GM23338 (cell line): ENCODE results near the gene SLC5A12.

Experiments
- EZH2 ChIP-seq: fragments of 200-600 bp; sonication (generic); IDR thresholded peaks from one replicate; pipeline ENCODE4 v1.8.0; 2017; ENCODE audit warnings: antibody characterized with exemption, mild to moderate bottlenecking, low read depth; ENCODE audit not compliant: unreplicated experiment
- JUNB ChIP-seq: IDR thresholded peaks from one replicate; pipeline ENCODE4 v1.6.1; 2016; ENCODE audit warnings: antibody characterized with exemption; ENCODE audit not compliant: unreplicated experiment
- POLR2AphosphoS5 ChIP-seq: IDR thresholded peaks from 2 replicates; pipeline ENCODE4 v1.6.1; 2016; ENCODE audit warnings: antibody characterized with exemption, low read depth
- TF ChIP-seq, protein P1 (sequence below), 2 experiments: fragments of 200-600 bp in 1 of 2; sonication (generic) in 1 of 2; conservative IDR thresholded peaks; 2 replicates each; pipeline versions ENCODE4 v1.5.1 to v1.6.1; 2016 to 2017; ENCODE audit warnings: antibody characterized with exemption in 2 of 2, low read depth in 2 of 2, mild to moderate bottlenecking in 2 of 2, moderate library complexity in 1 of 2

DNA sequence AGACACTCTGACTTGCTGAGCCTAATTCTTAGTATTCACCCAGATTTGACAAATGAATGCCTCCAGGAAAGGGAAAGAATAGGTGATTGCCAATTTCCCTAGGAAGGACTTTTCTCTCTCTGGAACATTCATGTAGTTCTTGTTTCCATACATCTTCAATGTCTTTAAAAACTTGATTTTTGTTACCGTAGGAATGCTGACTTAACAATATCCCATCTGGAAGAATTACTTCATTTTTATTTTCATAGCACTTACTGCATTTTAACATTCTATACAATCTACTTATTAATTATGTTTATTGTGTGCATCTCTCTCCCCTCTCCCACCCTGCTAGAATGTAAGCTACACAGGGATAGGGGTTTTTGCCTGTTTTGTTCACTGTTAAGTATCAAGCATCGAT is 66.6 kb downstream of the SLC5A12 start:
- no peak for TF ChIP-seq JUNB
- TF ChIP-seq, protein P1, sequence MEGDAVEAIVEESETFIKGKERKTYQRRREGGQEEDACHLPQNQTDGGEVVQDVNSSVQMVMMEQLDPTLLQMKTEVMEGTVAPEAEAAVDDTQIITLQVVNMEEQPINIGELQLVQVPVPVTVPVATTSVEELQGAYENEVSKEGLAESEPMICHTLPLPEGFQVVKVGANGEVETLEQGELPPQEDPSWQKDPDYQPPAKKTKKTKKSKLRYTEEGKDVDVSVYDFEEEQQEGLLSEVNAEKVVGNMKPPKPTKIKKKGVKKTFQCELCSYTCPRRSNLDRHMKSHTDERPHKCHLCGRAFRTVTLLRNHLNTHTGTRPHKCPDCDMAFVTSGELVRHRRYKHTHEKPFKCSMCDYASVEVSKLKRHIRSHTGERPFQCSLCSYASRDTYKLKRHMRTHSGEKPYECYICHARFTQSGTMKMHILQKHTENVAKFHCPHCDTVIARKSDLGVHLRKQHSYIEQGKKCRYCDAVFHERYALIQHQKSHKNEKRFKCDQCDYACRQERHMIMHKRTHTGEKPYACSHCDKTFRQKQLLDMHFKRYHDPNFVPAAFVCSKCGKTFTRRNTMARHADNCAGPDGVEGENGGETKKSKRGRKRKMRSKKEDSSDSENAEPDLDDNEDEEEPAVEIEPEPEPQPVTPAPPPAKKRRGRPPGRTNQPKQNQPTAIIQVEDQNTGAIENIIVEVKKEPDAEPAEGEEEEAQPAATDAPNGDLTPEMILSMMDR (conservative IDR thresholded peaks at IDR 0.05; ENCODE audit: low read depth in 2 of 2) = no peak
- no peak for TF ChIP-seq POLR2AphosphoS5
- no peak for TF ChIP-seq EZH2
